K562 (cell line): ENCODE measurements around the gene RNF11. TPM values are rescaled to one million over a fixed set of nuclear protein-coding genes. Genes with fewer than 3 reads are reported as not detected.
A peak's percentile ranks its signal among the peaks of the same experiment; 100 is the strongest.

Experiments used
- CEBPG ChIP-seq, 3 experiments: fragments of 200-800 bp in 1 of 3; sonication (Bioruptor generic) in 1 of 3; sonication (generic) in 1 of 3; formaldehyde crosslinking in 1 of 3; IDR thresholded peaks in 2 of 3; conservative IDR thresholded peaks in 1 of 3; 2 replicates each; pipeline versions ENCODE4 v1.6.1 to v1.8.0; 2016 to 2022; ENCODE audit warnings: missing compliant biosample characterization in 2 of 3, missing genetic modification characterization in 2 of 3, mild to moderate bottlenecking in 1 of 3, missing genetic modification reagents in 1 of 3
- EZH2 ChIP-seq: IDR thresholded peaks from 2 replicates; pipeline ENCODE4 v1.6.1; 2012; ENCODE audit warnings: low read depth, mild to moderate bottlenecking, inconsistent platforms, low read length, borderline replicate concordance
- GATAD2A ChIP-seq: fragments of 450-650 bp; IDR thresholded peaks from 2 replicates; pipeline ENCODE4 v1.6.1; 2017
- MCM3 ChIP-seq: fragments of 450-650 bp; IDR thresholded peaks from 2 replicates; pipeline ENCODE4 v1.6.1; 2016
- NCOA2 ChIP-seq, 2 experiments: fragments of 450-650 bp; IDR thresholded peaks; 2 replicates each; pipeline ENCODE4 v1.6.1; 2018; ENCODE audit warnings: mild to moderate bottlenecking in 2 of 2, moderate library complexity in 1 of 2; ENCODE audit not compliant: partially characterized antibody in 2 of 2
- NEUROD1 ChIP-seq: fragments of 150-350 bp; IDR thresholded peaks from 2 replicates; pipeline ENCODE4 v1.6.1; 2014; ENCODE audit warnings: borderline replicate concordance, low read length, low read depth; ENCODE audit not compliant: partially characterized antibody
- NFIX ChIP-seq: fragments of 250-450 bp; sonication (Bioruptor Pico); IDR thresholded peaks from 2 replicates; pipeline ENCODE4 v1.4.0; 2020; ENCODE audit warnings: low read depth, mild to moderate bottlenecking, moderate library complexity
- NONO ChIP-seq, 2 experiments: fragments of 200-400 bp in 1 of 2; fragments of 450-650 bp in 1 of 2; formaldehyde crosslinking in 1 of 2; IDR thresholded peaks; 2 replicates each; pipeline ENCODE4 v1.6.1; 2017; ENCODE audit warnings: low read depth in 2 of 2, mild to moderate bottlenecking in 2 of 2, moderate library complexity in 2 of 2, low read length in 1 of 2
- NUFIP1 ChIP-seq: fragments of 450-650 bp; IDR thresholded peaks from 2 replicates; pipeline ENCODE4 v1.6.1; 2018; ENCODE audit not compliant: partially characterized antibody
- PHF20 ChIP-seq: fragments of 450-650 bp; IDR thresholded peaks from 2 replicates; pipeline ENCODE4 v1.6.1; 2018; ENCODE audit not compliant: partially characterized antibody
- SIN3A ChIP-seq, 2 experiments: fragments of 150-350 bp in 1 of 2; IDR thresholded peaks; 2 replicates each; pipeline ENCODE4 v1.6.1; 2011 to 2016; ENCODE audit warnings: borderline replicate concordance in 2 of 2, low read depth in 2 of 2, low read length in 2 of 2, mild to moderate bottlenecking in 2 of 2, moderate library complexity in 2 of 2; ENCODE audit not compliant: control insufficient read depth in 1 of 2
- ZNF551 ChIP-seq: fragments of 250-450 bp; sonication (Bioruptor Pico); IDR thresholded peaks from 2 replicates; pipeline ENCODE4 v1.5.0; 2021; ENCODE audit warnings: mild to moderate bottlenecking, moderate library complexity
- polyA plus RNA-seq, 8 experiments: library from polyadenylated mRNA; depleted of rRNA in 4 of 8; stranded (reverse) in 5 of 8; unstranded in 3 of 8; fragments of >200 nt; fragmentation: Nextera tagmentation in 2 of 8; fragmentation: Illumina TruSeq in 1 of 8; extraction: Ambion mirVana in 2 of 8; extraction: Trizol in 1 of 8; gene quantifications; 2 replicates each; pipeline versions ENCODE4 v1.2.1 to v1.2.3, GENCODE V29; 2011 to 2014; ENCODE audit warnings: inconsistent platforms in 1 of 8, missing spikeins in 1 of 8
- total RNA-seq, 7 experiments: library from RNA; depleted of rRNA in 6 of 7; stranded (reverse); fragments of >200 nt in 6 of 7; fragmentation: Illumina TruSeq in 2 of 7; extraction: Trizol in 2 of 7; gene quantifications; 2 replicates each; pipeline versions ENCODE4 v1.2.1 to v1.2.3, GENCODE V29; 2011 to 2021; ENCODE audit warnings: low replicate concordance in 1 of 7
- TF ChIP-seq, protein P1 (sequence below): fragments of 450-650 bp; formaldehyde crosslinking; IDR thresholded peaks from 2 replicates; pipeline ENCODE4 v1.4.0; 2020; ENCODE audit warnings: mild to moderate bottlenecking, moderate library complexity
- TF ChIP-seq, protein P2 (sequence below): fragments of 450-650 bp; formaldehyde crosslinking; IDR thresholded peaks from 2 replicates; pipeline ENCODE4 v1.4.0; 2020; ENCODE audit warnings: mild to moderate bottlenecking, moderate library complexity
- TF ChIP-seq, protein P3 (sequence below): fragments of 450-650 bp; IDR thresholded peaks from 2 replicates; pipeline ENCODE4 v1.6.1; 2016; ENCODE audit warnings: mild to moderate bottlenecking
- TF ChIP-seq, protein P4 (sequence below): IDR thresholded peaks from 2 replicates; pipeline ENCODE4 v1.6.1; 2011; ENCODE audit warnings: borderline replicate concordance, low read depth, mild to moderate bottlenecking, moderate library complexity, low read length; ENCODE audit not compliant: insufficient read depth, poor library complexity, severe bottlenecking

Gene RNF11
- total and polyA plus RNA-seq, 9 of the 15 experiments (the other 6 are each of a cell fraction or from before 2014, with no cell fraction given), result 5.7 to 34.3 (median 23.1) TPM

DNA sequence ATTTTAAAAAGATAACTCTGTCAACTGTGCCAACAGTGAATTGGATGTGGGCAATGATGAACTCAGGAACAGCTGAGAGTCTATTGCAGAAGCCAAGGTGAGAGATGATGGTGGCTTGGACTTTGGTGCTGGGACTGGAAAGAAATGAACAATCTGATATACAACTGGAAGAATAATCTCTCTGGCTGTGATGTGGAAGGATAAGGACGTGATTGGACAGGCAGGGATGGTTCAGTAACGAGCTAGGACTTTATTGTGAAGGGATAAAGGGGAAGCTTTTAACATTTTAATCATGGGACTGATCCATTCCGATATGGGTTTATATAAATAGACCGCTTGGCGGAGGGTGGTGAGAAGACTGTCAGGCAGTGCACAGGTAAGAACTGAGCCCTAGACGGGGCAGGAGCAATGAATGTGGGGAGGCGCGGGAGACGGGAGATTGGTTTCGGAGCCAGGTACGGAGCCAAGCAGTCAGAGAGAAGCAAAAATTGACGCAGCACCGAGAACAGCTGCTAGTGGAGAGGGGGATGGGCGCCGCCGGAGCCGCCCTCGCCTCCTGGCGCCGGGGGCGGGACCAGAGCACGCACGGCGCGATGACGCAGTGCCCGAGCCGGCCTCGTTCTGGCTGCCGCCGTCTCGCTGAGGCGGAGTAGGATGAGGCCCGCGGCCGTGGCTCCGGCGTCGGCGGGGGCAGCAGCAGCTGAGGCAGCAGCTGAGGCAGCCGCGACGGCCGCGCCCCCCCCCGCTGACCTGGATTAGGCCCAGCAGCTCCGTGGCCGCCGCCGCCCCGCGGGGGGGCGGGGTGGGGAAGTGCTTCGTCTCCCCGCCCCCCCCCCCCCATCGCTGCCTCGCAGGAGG, at the start of gene RNF11 (continued):
- peak; percentile 18 for TF ChIP-seq NEUROD1
- no peak for TF ChIP-seq NCOA2 (IDR thresholded peaks at IDR 0.05; ENCODE audit: partially characterized antibody in 2 of 2)
- no peak for TF ChIP-seq ZNF551 (CRISPR knock-in tag)
- TF ChIP-seq GATAD2A, result 0 out of 2 replicates have a peak, but pooled peaks have one; percentile 33
- TF ChIP-seq, protein P1, sequence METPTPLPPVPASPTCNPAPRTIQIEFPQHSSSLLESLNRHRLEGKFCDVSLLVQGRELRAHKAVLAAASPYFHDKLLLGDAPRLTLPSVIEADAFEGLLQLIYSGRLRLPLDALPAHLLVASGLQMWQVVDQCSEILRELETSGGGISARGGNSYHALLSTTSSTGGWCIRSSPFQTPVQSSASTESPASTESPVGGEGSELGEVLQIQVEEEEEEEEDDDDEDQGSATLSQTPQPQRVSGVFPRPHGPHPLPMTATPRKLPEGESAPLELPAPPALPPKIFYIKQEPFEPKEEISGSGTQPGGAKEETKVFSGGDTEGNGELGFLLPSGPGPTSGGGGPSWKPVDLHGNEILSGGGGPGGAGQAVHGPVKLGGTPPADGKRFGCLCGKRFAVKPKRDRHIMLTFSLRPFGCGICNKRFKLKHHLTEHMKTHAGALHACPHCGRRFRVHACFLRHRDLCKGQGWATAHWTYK (CRISPR knock-in tag), result no peak
- TF ChIP-seq NONO (IDR thresholded peaks at IDR 0.05; ENCODE audit: low read depth in 2 of 2, low read length in 1 of 2), result peak; percentile 84 to 89
- peak; percentile 91 to 92; a peak in 3 of 4 replicates for TF ChIP-seq SIN3A (IDR thresholded peaks at IDR 0.05; ENCODE audit: borderline replicate concordance in 2 of 2, control insufficient read depth in 1 of 2, low read depth in 2 of 2, low read length in 2 of 2)
- TF ChIP-seq NUFIP1, result no peak
- TF ChIP-seq, protein P2, sequence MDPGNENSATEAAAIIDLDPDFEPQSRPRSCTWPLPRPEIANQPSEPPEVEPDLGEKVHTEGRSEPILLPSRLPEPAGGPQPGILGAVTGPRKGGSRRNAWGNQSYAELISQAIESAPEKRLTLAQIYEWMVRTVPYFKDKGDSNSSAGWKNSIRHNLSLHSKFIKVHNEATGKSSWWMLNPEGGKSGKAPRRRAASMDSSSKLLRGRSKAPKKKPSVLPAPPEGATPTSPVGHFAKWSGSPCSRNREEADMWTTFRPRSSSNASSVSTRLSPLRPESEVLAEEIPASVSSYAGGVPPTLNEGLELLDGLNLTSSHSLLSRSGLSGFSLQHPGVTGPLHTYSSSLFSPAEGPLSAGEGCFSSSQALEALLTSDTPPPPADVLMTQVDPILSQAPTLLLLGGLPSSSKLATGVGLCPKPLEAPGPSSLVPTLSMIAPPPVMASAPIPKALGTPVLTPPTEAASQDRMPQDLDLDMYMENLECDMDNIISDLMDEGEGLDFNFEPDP, result no peak
- TF ChIP-seq MCM3, result no peak
- TF ChIP-seq, protein P3, sequence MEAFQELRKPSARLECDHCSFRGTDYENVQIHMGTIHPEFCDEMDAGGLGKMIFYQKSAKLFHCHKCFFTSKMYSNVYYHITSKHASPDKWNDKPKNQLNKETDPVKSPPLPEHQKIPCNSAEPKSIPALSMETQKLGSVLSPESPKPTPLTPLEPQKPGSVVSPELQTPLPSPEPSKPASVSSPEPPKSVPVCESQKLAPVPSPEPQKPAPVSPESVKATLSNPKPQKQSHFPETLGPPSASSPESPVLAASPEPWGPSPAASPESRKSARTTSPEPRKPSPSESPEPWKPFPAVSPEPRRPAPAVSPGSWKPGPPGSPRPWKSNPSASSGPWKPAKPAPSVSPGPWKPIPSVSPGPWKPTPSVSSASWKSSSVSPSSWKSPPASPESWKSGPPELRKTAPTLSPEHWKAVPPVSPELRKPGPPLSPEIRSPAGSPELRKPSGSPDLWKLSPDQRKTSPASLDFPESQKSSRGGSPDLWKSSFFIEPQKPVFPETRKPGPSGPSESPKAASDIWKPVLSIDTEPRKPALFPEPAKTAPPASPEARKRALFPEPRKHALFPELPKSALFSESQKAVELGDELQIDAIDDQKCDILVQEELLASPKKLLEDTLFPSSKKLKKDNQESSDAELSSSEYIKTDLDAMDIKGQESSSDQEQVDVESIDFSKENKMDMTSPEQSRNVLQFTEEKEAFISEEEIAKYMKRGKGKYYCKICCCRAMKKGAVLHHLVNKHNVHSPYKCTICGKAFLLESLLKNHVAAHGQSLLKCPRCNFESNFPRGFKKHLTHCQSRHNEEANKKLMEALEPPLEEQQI, result no peak
- TF ChIP-seq, protein P4, sequence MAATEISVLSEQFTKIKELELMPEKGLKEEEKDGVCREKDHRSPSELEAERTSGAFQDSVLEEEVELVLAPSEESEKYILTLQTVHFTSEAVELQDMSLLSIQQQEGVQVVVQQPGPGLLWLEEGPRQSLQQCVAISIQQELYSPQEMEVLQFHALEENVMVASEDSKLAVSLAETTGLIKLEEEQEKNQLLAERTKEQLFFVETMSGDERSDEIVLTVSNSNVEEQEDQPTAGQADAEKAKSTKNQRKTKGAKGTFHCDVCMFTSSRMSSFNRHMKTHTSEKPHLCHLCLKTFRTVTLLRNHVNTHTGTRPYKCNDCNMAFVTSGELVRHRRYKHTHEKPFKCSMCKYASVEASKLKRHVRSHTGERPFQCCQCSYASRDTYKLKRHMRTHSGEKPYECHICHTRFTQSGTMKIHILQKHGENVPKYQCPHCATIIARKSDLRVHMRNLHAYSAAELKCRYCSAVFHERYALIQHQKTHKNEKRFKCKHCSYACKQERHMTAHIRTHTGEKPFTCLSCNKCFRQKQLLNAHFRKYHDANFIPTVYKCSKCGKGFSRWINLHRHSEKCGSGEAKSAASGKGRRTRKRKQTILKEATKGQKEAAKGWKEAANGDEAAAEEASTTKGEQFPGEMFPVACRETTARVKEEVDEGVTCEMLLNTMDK, result no peak
- no peak; the same call in 1 of the 2 replicates for TF ChIP-seq CEBPG (CRISPR knock-in tag; IDR thresholded peaks at IDR 0.05)
- no peak for TF ChIP-seq CEBPG (tag; conservative IDR thresholded peaks at IDR 0.05 in 1 of 2, IDR thresholded peaks at IDR 0.05 in 1 of 2)
- no peak for TF ChIP-seq EZH2
- no peak for TF ChIP-seq NFIX (CRISPR knock-in tag)
- peak; percentile 69 for TF ChIP-seq PHF20
